Psoas muscle (tissue), 8 donors: Measurements from ENCODE around the gene TMEM161A. TPM values are rescaled to one million over a fixed set of nuclear protein-coding genes. Genes with fewer than 3 reads are reported as not detected.

ENCODE experiments used
- ATAC-seq, 4 donors: fragments of 200-7000 bp; cut with Tn5 transposase; one replicate each; pipeline ENCODE4 v1.9.1; 2020; ENCODE audit warnings: moderate library complexity in 3 of 4, mild to moderate bottlenecking in 2 of 4
- DNase-seq, 2 donors: peaks; one replicate each; pipeline ENCODE4 v3.0.0-alpha.2; 2020
- H3K27ac ChIP-seq: fragments of 200-600 bp; one replicate; pipeline ENCODE4 v1.8.0; 2022
- H3K27me3 ChIP-seq, 3 donors: fragments of 200-600 bp in 1 of 3; one replicate each; pipeline versions ENCODE4 v1.6.1 to v1.8.0; 2013 to 2022; ENCODE audit warnings: low read length in 2 of 3, mild to moderate bottlenecking in 2 of 3, moderate library complexity in 1 of 3; ENCODE audit not compliant: insufficient read depth in 3 of 3
- H3K36me3 ChIP-seq, 2 donors: fragments of 200-600 bp in 1 of 2; one replicate each; pipeline versions ENCODE4 v1.6.1 to v1.8.0; 2013 to 2022; ENCODE audit warnings: low read depth in 1 of 2, mild to moderate bottlenecking in 1 of 2, moderate library complexity in 1 of 2; ENCODE audit not compliant: insufficient read depth in 1 of 2
- H3K4me1 ChIP-seq: fragments of 200-600 bp; one replicate; pipeline ENCODE4 v1.8.0; 2022
- H3K4me3 ChIP-seq: fragments of 200-600 bp; one replicate; pipeline ENCODE4 v1.8.0; 2022; ENCODE audit warnings: mild to moderate bottlenecking
- H3K9me3 ChIP-seq: fragments of 200-600 bp; one replicate; pipeline ENCODE4 v1.8.0; 2022
- CTCF ChIP-seq: fragments of 200-600 bp; IDR thresholded peaks from one replicate; pipeline ENCODE4 v1.8.0; 2022; ENCODE audit warnings: antibody characterized with exemption
- WGBS, 3 donors: extraction: QIAGEN DNeasy Blood & Tissue Kit; methylation state at CpG; one replicate each; pipeline versions ENCODE4 v1.1.6 to v1.1.7; 2013; 5-methylcytosine and 5-hydroxymethylcytosine counted together
- intact Hi-C, 2 donors: fragments of 100-400 bp; cut with DNase I; formaldehyde crosslinking; loops; one replicate each; pipeline versions ENCODE4 v1.11.0 to v1.14.2; 2022
- polyA plus RNA-seq, 3 donors: library from polyadenylated mRNA; stranded (reverse); fragments of 200-250 nt; gene quantifications; one replicate each; pipeline ENCODE4 v1.2.3, GENCODE V29; 2013
- total RNA-seq, 4 donors: library from RNA; stranded (reverse); fragmentation: NEBNext Ultra II Directional in 2 of 4; extraction: Animal tissue kit (Norgen Biotek cat#: 25700) in 2 of 4; gene quantifications; one replicate each; pipeline versions ENCODE4 v1.2.1 to v1.2.4, GENCODE V29; 2021 to 2023
- donor health status: healthy with polysubstance abuse.
- donor health status: DM: no; HTN: no; CAD: no; lungs with moderate emphysema.
- donor health status: Bipolar disorder and iron deficiency.
- donor health status: healthy.
- donor health status: DM: yes; HTN: yes; CAD: no.
- donor health status: DM: no; HTN: no; CAD: no.
- donor health status: DM: no; HTN: no; CAD: no.
- donor health status: DM: yes; HTN: yes; CAD: no.

TMEM161A gene
- total and polyA plus RNA-seq, 7 donors: 30.2 to 61.3 (median 39.0) TPM

DNA sequence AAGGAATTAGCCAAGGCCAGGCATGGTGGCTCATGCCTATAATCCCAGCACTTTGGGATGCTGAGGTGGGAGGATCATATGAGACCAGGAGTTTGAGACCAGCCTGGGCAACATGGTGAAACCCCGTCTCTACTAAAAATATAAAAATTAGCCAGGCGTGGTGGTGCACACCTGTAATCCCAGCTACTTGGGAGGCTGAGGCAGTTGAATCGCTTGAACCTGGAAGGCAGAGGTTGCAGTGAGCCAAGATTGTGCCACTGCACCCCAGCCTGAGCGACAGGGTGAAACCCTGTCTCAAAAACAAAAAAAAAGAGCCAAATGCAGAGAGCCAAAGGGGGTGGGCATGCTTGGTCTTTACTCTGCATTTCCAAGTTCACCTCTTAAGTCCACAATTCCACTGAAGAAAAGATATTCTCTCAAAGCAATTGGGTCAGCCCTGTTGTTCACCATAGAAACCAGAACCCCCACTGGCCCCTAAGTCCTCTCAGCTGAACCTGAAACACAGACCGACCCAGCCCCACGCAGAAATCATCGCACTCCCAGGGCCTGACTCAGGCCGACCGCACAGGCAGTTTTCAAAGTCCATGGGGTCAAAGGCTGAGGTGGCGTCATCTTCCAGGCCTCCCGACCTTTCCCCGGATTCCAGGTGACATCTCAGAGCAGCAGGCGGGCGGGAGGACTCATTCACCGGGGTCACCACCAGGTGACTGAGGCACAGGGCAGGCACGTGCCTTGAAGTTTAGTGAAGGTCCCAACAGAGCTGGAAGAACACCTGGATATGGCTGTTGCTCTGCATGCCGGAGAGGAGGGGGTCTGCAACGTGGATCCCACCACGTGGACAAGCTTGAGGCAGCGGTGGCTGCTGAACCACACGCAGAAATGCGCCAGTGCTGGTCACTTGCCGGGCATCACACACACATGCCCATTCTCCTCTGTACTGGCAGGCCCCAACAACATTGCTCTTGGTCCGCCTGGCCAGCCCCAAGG, 41.3 kb downstream of the TMEM161A start:
- Histone ChIP-seq H3K36me3 (peaks cover 0 to 43% of the 10 kb centered on the region in 2 donors), H3K4me3 (no peak overlapping the region), H3K9me3 (no peaks in the 10 kb centered on the region), H3K27me3 (no peaks in the 10 kb centered on the region), H3K27ac (no peak overlapping the region), H3K4me1 (peaks cover 5% of the 10 kb centered on the region)
- 91 to 95% (median 91%) methylated on average over 24 of the region's 24 CpGs for WGBS, 3 donors
- DNase-seq: no peak
- no peak for ATAC-seq
- no peak for TF ChIP-seq CTCF
- intact Hi-C loops: no loop called here

- WGBS, 3 donors: 67 to 76% (median 69%) methylated on average over 11 of the region's 11 CpGs
- H3K9me3 ChIP-seq: no peaks in the 10 kb centered on the region
- ATAC-seq (no peak), DNase-seq (no peak)
- H3K4me1 ChIP-seq: peaks cover 5% of the 10 kb centered on the region
- no peak for TF ChIP-seq CTCF
- no peaks in the 10 kb centered on the region for H3K27me3 ChIP-seq
- H3K36me3 ChIP-seq: peaks cover 0 to 31% of the 10 kb centered on the region in 2 donors
- H3K4me3 ChIP-seq: no peak overlapping the region
- no peak overlapping the region for H3K27ac ChIP-seq
- intact Hi-C loops: no loop called here
Measured at GRCh38 chr19:19095691-19096090, 42.6 kb downstream of the TMEM161A start.

- no peak overlapping the region for H3K4me3 ChIP-seq
- H3K27ac ChIP-seq: no peak overlapping the region
- intact Hi-C loops: no loop called here
- no peaks in the 10 kb centered on the region for H3K9me3 ChIP-seq
- ATAC-seq (no peak), DNase-seq (no peak)
- H3K27me3 ChIP-seq: no peaks in the 10 kb centered on the region
- TF ChIP-seq CTCF: no peak
- WGBS, 3 donors: 83 to 91% (median 86%) methylated on average over 7 of the region's 7 CpGs
- H3K4me1 ChIP-seq: peaks cover 5% of the 10 kb centered on the region
- H3K36me3 ChIP-seq: peaks cover 0 to 20% of the 10 kb centered on the region in 2 donors
Measured at GRCh38 chr19:19094513-19094912, 43.8 kb downstream of the TMEM161A start.

- no peak for DNase-seq
- intact Hi-C loops: no loop called here
- TF ChIP-seq CTCF: no peak
- no peak overlapping the region for H3K27ac ChIP-seq
- H3K36me3 ChIP-seq: peaks cover 0 to 7% of the 10 kb centered on the region in 2 donors
- WGBS, 3 donors: 58 to 69% (median 62%) methylated on average over 2 of the region's 2 CpGs
- no peaks in the 10 kb centered on the region for H3K27me3 ChIP-seq
- no peak for ATAC-seq
- no peaks in the 10 kb centered on the region for H3K9me3 ChIP-seq
- no peaks in the 10 kb centered on the region for H3K4me1 ChIP-seq
- H3K4me3 ChIP-seq: no peak overlapping the region
Measured at GRCh38 chr19:19087676-19088075, 50.6 kb downstream of the TMEM161A start.
